B cell (primary cell): ENCODE measurements around the gene MLLT3. TPM values are rescaled to one million over a fixed set of nuclear protein-coding genes. Genes with fewer than 3 reads are reported as not detected.

Experiments
- ATAC-seq: fragments of 200-7000 bp; cut with Tn5 transposase; one replicate; pipeline ENCODE4 v1.10.0; 2021; ENCODE audit warnings: low read depth, mild to moderate bottlenecking, moderate number of reproducible peaks, moderate library complexity
- CTCF ChIA-PET: fragments of 350-600 bp; sonication (Branson Sonifier 250); formaldehyde crosslinking; loops from one replicate; lab custom pipeline; 2021; ENCODE audit warnings: antibody characterized with exemption, inconsistent platforms; lab: Charles Lee
- POLR2A ChIA-PET: fragments of 350-600 bp; sonication (Branson Sonifier 250); formaldehyde crosslinking; loops from one replicate; lab custom pipeline; 2021; ENCODE audit warnings: antibody characterized with exemption; lab: Charles Lee
- DNase-seq: peaks from one replicate; pipeline ENCODE4 v3.0.0; 2013
- H2AFZ ChIP-seq: 2 replicates; pipeline ENCODE4 v1.6.1; 2012; ENCODE audit warnings: mild to moderate bottlenecking, low read depth, low read length; ENCODE audit not compliant: insufficient read depth, poor library complexity, severe bottlenecking
- H3K27ac ChIP-seq, 2 donors: 1 replicate in 1 of 2; 2 replicates in 1 of 2; pipeline ENCODE4 v1.5.1; 2012 to 2013; ENCODE audit warnings: low read length in 2 of 2, mild to moderate bottlenecking in 2 of 2, moderate library complexity in 1 of 2
- H3K27me3 ChIP-seq, 4 experiments: fragments of 200-600 bp in 1 of 4; sonication (generic) in 1 of 4; replicated peaks in 1 of 4; 1 replicate in 2 of 4; 2 replicates in 2 of 4; pipeline versions ENCODE4 v1.6.1 to v1.7.0; 2013 to 2016; ENCODE audit warnings: low read length in 3 of 4, mild to moderate bottlenecking in 2 of 4, mixed read lengths in 1 of 4, moderate library complexity in 1 of 4; ENCODE audit not compliant: insufficient read depth in 4 of 4, control insufficient read depth in 3 of 4; ENCODE audit errors: control extremely low read depth in 1 of 4
- H3K36me3 ChIP-seq, 2 experiments: replicated peaks in 1 of 2; 1 replicate in 1 of 2; 2 replicates in 1 of 2; pipeline versions ENCODE4 v1.6.1 to v1.7.1; 2013; ENCODE audit warnings: low read length in 1 of 2; ENCODE audit not compliant: insufficient read depth in 2 of 2, control insufficient read depth in 1 of 2; ENCODE audit errors: control extremely low read depth in 1 of 2, extremely low read depth in 1 of 2
- H3K4me1 ChIP-seq, 2 donors: fragments of 200-600 bp in 1 of 2; sonication (generic) in 1 of 2; 1 replicate in 1 of 2; 2 replicates in 1 of 2; pipeline versions ENCODE4 v1.5.1 to v1.6.1; 2013 to 2017; ENCODE audit warnings: low read length in 2 of 2; ENCODE audit not compliant: control insufficient read depth in 2 of 2, insufficient read depth in 2 of 2
- H3K4me2 ChIP-seq: replicated peaks from 2 replicates; pipeline ENCODE3; 2012; ENCODE audit warnings: mild to moderate bottlenecking, low read depth, low read length; ENCODE audit not compliant: poor library complexity, severe bottlenecking
- H3K4me3 ChIP-seq, 5 experiments: fragments of 200-600 bp in 1 of 5; sonication (generic) in 1 of 5; 1 replicate in 3 of 5; 2 replicates in 2 of 5; pipeline versions ENCODE4 v1.5.1 to v1.7.0; 2011 to 2016; ENCODE audit warnings: low read length in 4 of 5, mild to moderate bottlenecking in 4 of 5, low read depth in 2 of 5, control low read depth in 1 of 5, moderate library complexity in 1 of 5; ENCODE audit not compliant: insufficient read depth in 1 of 5; ENCODE audit errors: control extremely low read depth in 1 of 5, extremely low read depth in 1 of 5
- H3K79me2 ChIP-seq: fragments of 200-600 bp; sonication (generic); one replicate; pipeline ENCODE4 v1.6.0; 2016; ENCODE audit warnings: low read length; ENCODE audit not compliant: control insufficient read depth, insufficient read depth
- H3K9ac ChIP-seq: fragments of 200-600 bp; sonication (generic); 2 replicates; pipeline ENCODE4 v1.6.1; 2017; ENCODE audit warnings: mild to moderate bottlenecking, low read length, moderate library complexity
- H3K9me3 ChIP-seq, 3 donors: one replicate each; pipeline versions ENCODE4 v1.6.1 to v1.7.1; 2013; ENCODE audit warnings: low read length in 2 of 3; ENCODE audit not compliant: control insufficient read depth in 2 of 3, insufficient read depth in 1 of 3; ENCODE audit errors: control extremely low read depth in 1 of 3
- H4K20me1 ChIP-seq: 2 replicates; pipeline ENCODE4 v1.6.0; 2012; ENCODE audit warnings: mild to moderate bottlenecking, low read length; ENCODE audit not compliant: insufficient read depth, control insufficient read depth, poor library complexity, severe bottlenecking
- H3K27ac Mint-ChIP-seq: one replicate; pipeline ENCODE4 v1.8.0; 2021; ENCODE audit warnings: mixed read lengths
- H3K27me3 Mint-ChIP-seq: one replicate; pipeline ENCODE4 v1.8.0; 2021; ENCODE audit warnings: mixed read lengths
- H3K4me1 Mint-ChIP-seq: one replicate; pipeline ENCODE4 v1.8.0; 2021; ENCODE audit warnings: mixed read lengths
- H3K4me3 Mint-ChIP-seq: one replicate; pipeline ENCODE4 v1.8.0; 2021; ENCODE audit warnings: mixed read lengths
- H3K9me3 Mint-ChIP-seq: one replicate; pipeline ENCODE4 v1.8.0; 2022; ENCODE audit warnings: mixed read lengths; ENCODE audit not compliant: insufficient read depth
- CTCF ChIP-seq: fragments of 200-600 bp; IDR thresholded peaks from one replicate; pipeline ENCODE4 v1.8.0; 2022; ENCODE audit warnings: antibody characterized with exemption, mild to moderate bottlenecking
- EZH2 ChIP-seq: IDR thresholded peaks from 2 replicates; pipeline ENCODE4 v1.6.1; 2012; ENCODE audit warnings: borderline replicate concordance, low read depth, mild to moderate bottlenecking, moderate library complexity, low read length; ENCODE audit not compliant: insufficient read depth, poor library complexity, severe bottlenecking
- WGBS: methylation state at CpG from one replicate; pipeline ENCODE4 v1.1.5; 2013; ENCODE audit warnings: missing lambda C conversion rate; ENCODE audit not compliant: insufficient coverage; 5-methylcytosine and 5-hydroxymethylcytosine counted together
- intact Hi-C: fragments of 100-400 bp; cut with micrococcal nuclease; formaldehyde crosslinking; loops from one replicate; pipeline ENCODE4 v1.10.0; 2022
- polyA plus RNA-seq: library from polyadenylated mRNA; depleted of rRNA; stranded (reverse); fragments of >200 nt; gene quantifications from 2 replicates; pipeline ENCODE4 v1.2.3, GENCODE V29; 2012
- total RNA-seq, 2 donors: library from RNA; stranded (reverse); fragments of 120-200 nt in 1 of 2; gene quantifications; 1 replicate in 1 of 2; 2 replicates in 1 of 2; pipeline versions ENCODE4 v1.2.3 to v1.2.4, GENCODE V29; 2013 to 2022

The MLLT3 gene
- total and polyA plus RNA-seq, 2 donors (not counting 1 experiment from before 2014, with no cell fraction given), result 3.4 to 3.6 TPM

GRCh38 chr9:20478786-20479185 is 143.5 kb downstream of the MLLT3 start:
- Histone ChIP-seq H2AFZ (no peak overlapping the region), H3K4me3 (no peak overlapping the region), H3K4me2 (no peak overlapping the region), H3K9ac (no peak overlapping the region), H4K20me1 (no peaks in the 10 kb centered on the region), H3K9me3 (no peaks in the 10 kb centered on the region), H3K27ac (no peak overlapping the region), H3K36me3 (no peaks in the 10 kb centered on the region), H3K79me2 (no peaks in the 10 kb centered on the region), H3K27me3 (no peaks in the 10 kb centered on the region), H3K4me1 (peaks cover 0 to 3% of the 10 kb centered on the region in 2 donors)
- Mint-ChIP-seq H3K4me3 (no peak overlapping the region), H3K27me3 (no peaks in the 10 kb centered on the region), H3K9me3 (no peaks in the 10 kb centered on the region), H3K27ac (no peak overlapping the region), H3K4me1 (no peaks in the 10 kb centered on the region)
- DNase-seq (no peak), ATAC-seq (no peak)
- ChIA-PET CTCF (no interaction called here), POLR2A (no interaction called here)
- WGBS, result no CpG with 5 or more reads among the region's 2 CpGs
- TF ChIP-seq CTCF (no peak), EZH2 (no peak)
- intact Hi-C loops, result no loop called here

- H2AFZ ChIP-seq, result no peak overlapping the region
- no peaks in the 10 kb centered on the region for H3K4me1 Mint-ChIP-seq
- no peak for TF ChIP-seq CTCF
- no peak for TF ChIP-seq EZH2
- no peaks in the 10 kb centered on the region for H4K20me1 ChIP-seq
- H3K27ac ChIP-seq, result no peak overlapping the region
- no peaks in the 10 kb centered on the region for H3K9me3 ChIP-seq
- no peaks in the 10 kb centered on the region for H3K36me3 ChIP-seq
- no peaks in the 10 kb centered on the region for H3K79me2 ChIP-seq
- no peak overlapping the region for H3K9ac ChIP-seq
- H3K9me3 Mint-ChIP-seq, result no peaks in the 10 kb centered on the region
- no peak for DNase-seq
- no peaks in the 10 kb centered on the region for H3K27me3 Mint-ChIP-seq
- no peak overlapping the region for H3K4me2 ChIP-seq
- intact Hi-C loops, result no loop called here
- CTCF ChIA-PET, result no interaction called here
- H3K4me1 ChIP-seq, result peaks cover 0 to 3% of the 10 kb centered on the region in 2 donors
- no peak overlapping the region for H3K27ac Mint-ChIP-seq
- no peak overlapping the region for H3K4me3 Mint-ChIP-seq
- H3K27me3 ChIP-seq, result no peaks in the 10 kb centered on the region
- H3K4me3 ChIP-seq, result no peak overlapping the region
- POLR2A ChIA-PET, result no interaction called here
- 79% methylated on average over 3 of the region's 7 CpGs for WGBS
- no peak for ATAC-seq
Observed at GRCh38 chr9:20477940-20478620, 144.2 kb downstream of the MLLT3 start.
